ENCODE measurements around the gene TAOK3. TPM values are rescaled to one million over a fixed set of nuclear protein-coding genes. Genes with fewer than 3 reads are reported as not detected.
A peak's percentile ranks its signal among the peaks of the same experiment; 100 is the strongest.
"Not testable (repeated sequence)": the region's sequence is repeated elsewhere in the genome, so short reads cannot be mapped to it uniquely, and the experiment has no call there.

Gene TAOK3
- total RNA-seq, 1 experiment from 2014 or later, result 24.1 TPM

- no peak for DNase-seq (ENCODE audit: low spot score)
Measured at GRCh38 chr12:118140825-118141224, 231.9 kb downstream of the TAOK3 start.

DNA sequence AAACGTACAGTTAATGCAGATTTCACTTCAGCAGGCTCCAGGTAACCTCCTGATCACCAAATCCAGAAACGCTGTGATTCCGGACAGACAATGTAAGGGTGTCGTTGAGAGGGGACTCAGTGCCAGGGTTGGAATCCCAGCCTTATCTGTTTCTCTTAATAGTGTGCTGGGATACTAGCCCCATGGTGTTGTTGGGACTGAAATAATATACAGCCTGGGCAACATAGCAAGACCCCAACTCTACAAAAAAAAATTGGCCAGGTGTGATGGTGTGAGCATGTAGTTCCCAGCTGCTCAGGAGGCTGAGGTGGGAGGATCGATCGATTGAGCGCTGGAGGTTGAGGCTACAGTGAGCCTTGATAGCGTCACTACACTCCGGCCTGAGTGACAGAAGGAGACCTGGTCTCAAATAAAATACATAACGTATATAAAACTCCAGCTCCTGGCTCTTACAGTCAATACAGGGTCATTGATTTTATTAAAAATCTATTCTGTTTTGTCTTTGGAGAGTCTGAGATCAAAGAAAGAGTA is 235.5 kb downstream of the TAOK3 start:
- no peak for DNase-seq (ENCODE audit: low spot score)

DNA sequence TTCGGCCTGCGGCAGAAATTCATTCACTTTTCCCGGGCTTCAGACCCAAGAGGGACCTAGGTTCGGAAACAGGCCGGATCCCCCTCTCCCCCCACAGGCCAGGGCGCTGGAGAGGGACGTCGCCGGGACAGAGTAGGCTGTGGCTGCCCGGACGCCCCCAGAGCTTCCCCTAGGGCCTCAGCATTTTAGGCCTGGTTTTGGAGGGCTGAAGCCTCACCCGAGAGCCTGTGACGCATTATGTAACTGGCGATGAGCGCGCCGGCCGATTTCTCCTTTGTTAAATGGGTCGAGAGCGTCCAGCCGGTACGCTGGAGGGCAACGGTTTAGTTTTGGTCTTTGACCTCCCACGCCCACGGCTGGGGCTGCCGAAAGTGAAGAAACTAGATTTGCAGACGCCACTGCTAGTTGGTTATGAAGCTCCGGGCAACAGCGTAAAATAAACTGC is 236.1 kb downstream of the TAOK3 start:
- no peak for DNase-seq (ENCODE audit: low spot score)

DNA sequence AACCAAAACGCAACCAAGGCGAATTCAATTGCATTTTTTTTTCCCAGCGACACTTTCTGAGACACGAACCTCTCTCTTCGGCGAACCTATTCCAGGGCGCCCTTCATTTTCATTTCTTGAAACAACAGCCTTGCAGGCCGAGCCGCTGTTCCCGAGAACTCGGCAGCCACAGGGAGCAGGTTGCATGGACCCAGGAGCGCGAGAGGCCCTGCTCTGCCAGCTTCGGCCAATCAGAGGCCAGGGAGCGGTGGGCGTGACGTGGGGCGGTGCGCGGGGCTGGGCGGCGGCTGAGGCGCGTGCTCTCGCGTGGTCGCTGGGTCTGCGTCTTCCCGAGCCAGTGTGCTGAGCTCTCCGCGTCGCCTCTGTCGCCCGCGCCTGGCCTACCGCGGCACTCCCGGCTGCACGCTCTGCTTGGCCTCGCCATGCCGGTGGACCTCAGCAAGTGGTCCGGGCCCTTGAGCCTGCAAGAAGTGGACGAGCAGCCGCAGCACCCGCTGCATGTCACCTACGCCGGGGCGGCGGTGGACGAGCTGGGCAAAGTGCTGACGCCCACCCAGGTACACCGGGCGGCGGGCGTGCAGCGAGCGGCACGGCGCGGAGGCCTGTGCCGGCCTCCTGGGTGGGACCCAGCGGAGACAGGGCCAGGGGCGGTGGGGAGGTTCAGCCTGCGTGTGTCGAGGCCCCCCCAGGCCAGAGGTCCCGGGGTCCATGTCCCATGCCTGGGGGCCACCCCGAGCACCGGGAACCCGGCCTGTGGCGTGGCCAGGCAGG is 236.7 kb downstream of the TAOK3 start, which contains the start of gene PEBP1:
TSS of gene PEBP1 (plus strand) at position 337 of the 771 bp plus-strand sequence. CDS start at position 423, 86 bp downstream.
- DNase-seq (ENCODE audit: low spot score), result peak; percentile 85

- DNase-seq (ENCODE audit: low spot score), result not testable (repeated sequence)
Measured at GRCh38 chr12:118129436-118129835, 243.3 kb downstream of the TAOK3 start.

- no peak for DNase-seq (ENCODE audit: low spot score)
Measured at GRCh38 chr12:118127867-118128266, 244.8 kb downstream of the TAOK3 start.

DNA sequence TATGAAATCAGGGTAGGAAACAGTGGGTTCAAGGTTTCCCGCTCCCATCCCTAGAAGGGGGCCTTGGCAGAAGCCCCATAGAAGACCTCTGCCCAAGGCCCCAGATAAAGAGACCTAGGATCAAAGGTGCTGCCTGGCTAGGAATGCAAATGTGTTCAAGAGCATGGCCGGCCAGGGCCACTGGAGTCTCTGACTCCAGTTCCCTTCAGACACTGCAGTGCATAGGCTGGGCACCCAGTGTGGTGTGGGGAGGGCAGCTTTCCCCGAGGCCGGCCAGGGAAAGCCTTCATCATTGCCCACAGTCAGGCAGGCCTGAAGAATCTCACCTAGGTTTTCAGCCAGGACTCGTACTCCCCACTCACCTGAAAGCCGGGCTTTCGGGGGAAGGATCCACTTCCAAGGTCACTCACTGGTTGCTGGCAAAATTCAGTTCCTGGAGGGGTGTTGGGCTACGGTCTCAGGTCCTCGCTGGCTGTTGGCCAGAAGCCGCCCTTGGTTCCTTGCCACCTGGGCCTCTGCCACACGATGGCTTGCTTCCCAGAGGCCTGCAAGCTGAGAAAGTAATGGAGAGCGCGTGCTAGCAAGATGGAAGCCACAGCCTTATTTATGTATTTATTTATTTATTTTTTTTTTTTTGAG is 246.5 kb downstream of the TAOK3 start:
- no peak for DNase-seq (ENCODE audit: low spot score)

- DNase-seq (ENCODE audit: low spot score), result no peak
Measured at GRCh38 chr12:118125743-118126118, 247.0 kb downstream of the TAOK3 start.

GRCh38 chr12:118124333-118124874 is 248.3 kb downstream of the TAOK3 start:
- DNase-seq (ENCODE audit: low spot score), result no peak

DNA sequence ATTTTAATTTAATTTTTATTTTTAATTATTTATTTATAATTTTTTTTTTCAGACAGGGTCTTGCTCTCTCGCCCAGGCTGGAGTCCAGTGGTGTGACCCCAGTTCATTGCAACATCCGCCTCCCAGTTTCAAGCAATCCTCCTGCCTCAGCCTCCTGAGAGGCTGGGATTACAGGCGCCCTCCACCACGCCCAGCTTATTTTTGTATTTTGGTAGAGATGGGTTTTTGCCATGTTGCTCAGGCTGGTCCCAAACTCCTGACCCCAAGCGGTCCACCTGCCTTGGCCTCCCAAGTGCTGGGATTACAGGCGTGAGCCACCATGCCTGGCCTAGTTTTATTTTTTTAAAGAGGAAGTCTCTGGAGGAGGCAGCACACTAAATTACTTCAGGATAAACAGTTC is 250.4 kb downstream of the TAOK3 start:
- DNase-seq (ENCODE audit: low spot score), result no peak

DNA sequence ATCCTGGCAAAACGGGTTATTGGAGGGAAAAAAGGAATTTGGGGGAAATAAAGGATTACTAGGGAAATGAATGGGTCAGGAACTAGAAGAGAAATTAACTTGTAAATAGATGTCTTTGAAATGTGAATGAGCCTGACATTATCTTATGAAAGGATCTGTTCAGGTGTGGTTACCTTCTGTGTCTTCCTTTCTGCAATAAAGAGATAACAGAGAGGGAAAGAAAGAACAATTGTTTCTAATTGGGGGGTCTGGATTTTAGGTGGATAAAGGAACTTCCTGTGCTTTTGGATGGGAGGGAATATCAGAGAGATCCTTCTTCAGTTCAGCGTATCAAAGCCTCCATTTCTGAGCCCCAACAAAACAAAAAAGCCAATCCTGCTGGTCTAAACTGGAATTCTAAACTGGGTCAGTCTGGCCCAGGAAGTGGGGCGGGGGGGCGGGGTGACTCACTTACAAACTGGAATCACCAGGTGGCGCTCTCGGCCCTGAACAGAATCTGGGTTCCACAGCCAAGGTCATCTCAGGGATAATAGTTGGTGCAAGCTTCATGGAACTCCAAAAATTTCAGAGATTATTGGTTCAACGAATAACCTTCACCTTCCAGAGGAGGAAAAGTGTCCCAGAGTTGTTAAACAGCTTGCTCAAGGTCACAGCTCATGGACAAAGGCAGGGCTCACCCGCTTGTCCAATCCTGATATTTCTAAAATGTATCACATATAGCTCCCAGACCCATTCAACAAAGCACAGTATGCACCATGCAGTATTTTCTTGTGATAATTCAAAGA is 251.9 kb downstream of the TAOK3 start:
- DNase-seq (ENCODE audit: low spot score), result peak; percentile 67

GRCh38 chr12:118119449-118119879 is 253.2 kb downstream of the TAOK3 start:
- no peak for DNase-seq (ENCODE audit: low spot score)

DNA sequence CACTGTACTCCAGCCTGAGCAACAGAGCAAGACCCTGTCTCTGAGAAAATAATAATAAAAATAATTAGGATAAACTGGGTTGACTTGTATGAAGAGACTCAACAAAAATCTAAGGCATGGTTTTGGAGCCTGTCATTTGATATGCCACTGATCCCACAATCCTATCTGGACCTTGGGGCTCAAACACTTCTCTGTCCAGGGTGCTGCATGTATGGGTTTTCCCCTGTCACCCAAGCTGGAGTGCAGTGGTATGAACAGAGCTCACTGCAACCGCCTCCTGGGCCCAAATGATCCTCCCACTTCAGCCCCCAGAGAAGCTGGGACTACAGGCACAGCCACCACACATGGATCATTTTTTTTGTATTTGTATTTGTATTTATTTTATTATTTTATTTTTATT is 263.6 kb downstream of the TAOK3 start:
- DNase-seq (ENCODE audit: low spot score), result no peak

GRCh38 chr12:118107694-118108093 is 265.0 kb downstream of the TAOK3 start:
- no peak for DNase-seq (ENCODE audit: low spot score)

- no peak for DNase-seq (ENCODE audit: low spot score)
Measured at GRCh38 chr12:118107011-118107410, 265.7 kb downstream of the TAOK3 start.

GRCh38 chr12:118103601-118104382 is 268.9 kb downstream of the TAOK3 start, which contains the start of gene VSIG10:
VSIG10 (minus strand) TSS chr12:118104011; CDS start chr12:118103671, 340 bp downstream.
- peak; percentile 49 for DNase-seq (ENCODE audit: low spot score)

- DNase-seq (ENCODE audit: low spot score), result no peak
Measured at GRCh38 chr12:118103201-118103600, 269.5 kb downstream of the TAOK3 start.

DNA sequence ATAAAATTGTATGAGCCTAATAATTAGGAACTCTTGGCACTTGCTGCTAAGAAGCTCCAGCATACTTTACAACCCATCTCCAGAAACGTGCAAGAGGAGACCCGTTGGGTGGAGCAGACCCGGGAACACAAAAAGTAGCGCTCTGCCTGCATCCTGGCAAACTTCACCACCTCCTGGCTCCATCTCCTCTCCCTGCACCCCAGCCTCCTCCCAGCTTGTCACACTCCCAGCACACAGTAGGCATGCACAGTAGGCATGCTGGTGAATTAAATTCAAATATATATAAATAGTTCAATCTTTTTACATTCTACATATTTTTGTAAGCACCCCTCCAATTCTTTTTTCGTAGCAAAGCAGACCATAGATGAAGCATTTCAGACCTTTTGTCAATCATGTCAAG is 270.1 kb downstream of the TAOK3 start:
- no peak for DNase-seq (ENCODE audit: low spot score)

DNA sequence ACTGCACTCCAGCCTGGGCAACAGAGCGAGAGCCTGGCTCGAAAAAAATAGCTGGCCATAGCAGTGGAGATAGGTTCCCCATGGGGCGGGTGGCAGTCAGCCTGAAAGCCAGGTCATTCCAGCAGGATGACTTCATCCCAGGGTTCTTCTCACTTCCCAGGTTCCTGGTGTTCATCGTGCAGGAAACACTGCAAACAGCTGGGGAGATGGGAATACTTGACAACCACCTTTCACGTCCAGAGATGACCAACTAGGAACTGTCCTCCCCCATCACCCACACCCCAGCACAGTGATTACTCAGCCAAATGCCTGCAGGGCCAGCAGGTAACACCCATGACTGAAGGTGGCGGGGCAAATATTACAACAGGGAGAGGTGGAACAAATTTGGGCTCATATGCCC is 270.6 kb downstream of the TAOK3 start:
- no peak for DNase-seq (ENCODE audit: low spot score)

DNA sequence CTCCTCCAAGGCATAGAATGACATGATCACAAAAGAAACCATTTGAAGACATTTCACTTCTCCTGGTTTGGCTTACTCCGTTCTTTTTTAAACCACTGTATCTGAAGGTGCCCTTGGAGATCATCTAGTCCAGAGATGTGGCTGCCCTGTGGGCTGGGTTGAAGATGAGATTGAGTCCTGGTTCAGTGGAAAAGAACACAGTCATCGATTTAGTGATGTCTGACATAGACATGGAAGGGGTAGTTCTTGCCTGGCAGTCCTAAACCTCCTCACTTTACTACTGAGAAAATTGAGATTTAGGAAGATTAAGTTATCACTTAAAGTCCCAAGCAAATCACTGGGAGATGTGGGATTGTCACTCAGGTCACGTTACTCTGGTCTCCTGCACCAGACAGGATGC is 271.7 kb downstream of the TAOK3 start:
- no peak for DNase-seq (ENCODE audit: low spot score)
